Measurements from ENCODE around the gene HMGXB4.

The HMGXB4 gene

GRCh38 chr22:35258191-35258988, 1.1 kb downstream of the HMGXB4 start:
- DNase-seq (ENCODE audit: low spot score): peak; percentile 54

- DNase-seq (ENCODE audit: low spot score): no peak
Measured at GRCh38 chr22:35264986-35265385, 7.7 kb downstream of the HMGXB4 start.

- DNase-seq (ENCODE audit: low spot score): no peak
Measured at GRCh38 chr22:35266277-35266676, 9.0 kb downstream of the HMGXB4 start.

GRCh38 chr22:35269630-35270029, 12.3 kb downstream of the HMGXB4 start:
- DNase-seq (ENCODE audit: low spot score): no peak

- DNase-seq (ENCODE audit: low spot score): no peak
Measured at GRCh38 chr22:35274154-35274871, 17.0 kb downstream of the HMGXB4 start.

- DNase-seq (ENCODE audit: low spot score): no peak
Measured at GRCh38 chr22:35275580-35275979, 18.3 kb downstream of the HMGXB4 start.

GRCh38 chr22:35276019-35276418, 18.7 kb downstream of the HMGXB4 start:
- DNase-seq (ENCODE audit: low spot score): no peak

GRCh38 chr22:35288116-35288515, 30.8 kb downstream of the HMGXB4 start:
- DNase-seq (ENCODE audit: low spot score): no peak

GRCh38 chr22:35292786-35293185, 35.5 kb downstream of the HMGXB4 start:
- no peak for DNase-seq (ENCODE audit: low spot score)

GRCh38 chr22:35296051-35296450, 38.8 kb downstream of the HMGXB4 start:
- DNase-seq (ENCODE audit: low spot score): no peak

- peak; percentile 56 for DNase-seq (ENCODE audit: low spot score)
Measured at GRCh38 chr22:35299217-35299672, 42.0 kb downstream of the HMGXB4 start.

GRCh38 chr22:35299673-35300499, 42.6 kb downstream of the HMGXB4 start, which contains the start of gene TOM1:
TSS of gene TOM1 (plus strand) at chr22:35299894. CDS start at chr22:35299929, 35 bp downstream.
- peak; percentile 99 for DNase-seq (ENCODE audit: low spot score)

GRCh38 chr22:35301372-35301874, 44.1 kb downstream of the HMGXB4 start:
- no peak for DNase-seq (ENCODE audit: low spot score)

GRCh38 chr22:35303029-35303624, 45.8 kb downstream of the HMGXB4 start:
- no peak for DNase-seq (ENCODE audit: low spot score)

GRCh38 chr22:35305525-35306070, 48.3 kb downstream of the HMGXB4 start:
- DNase-seq (ENCODE audit: low spot score): no peak

- DNase-seq (ENCODE audit: low spot score): no peak
Measured at GRCh38 chr22:35306350-35306967, 49.2 kb downstream of the HMGXB4 start.

GRCh38 chr22:35307372-35307771, 50.1 kb downstream of the HMGXB4 start:
- no peak for DNase-seq (ENCODE audit: low spot score)

GRCh38 chr22:35307892-35308291, 50.6 kb downstream of the HMGXB4 start:
- DNase-seq (ENCODE audit: low spot score): no peak

GRCh38 chr22:35308480-35309021, 51.3 kb downstream of the HMGXB4 start:
- DNase-seq (ENCODE audit: low spot score): no peak
